Measurements from ENCODE around the gene SYNDIG1. TPM values are rescaled to one million over a fixed set of nuclear protein-coding genes. Genes with fewer than 3 reads are reported as not detected.

SYNDIG1 gene
- total RNA-seq, 1 donor from 2014 or later: not detected

DNA sequence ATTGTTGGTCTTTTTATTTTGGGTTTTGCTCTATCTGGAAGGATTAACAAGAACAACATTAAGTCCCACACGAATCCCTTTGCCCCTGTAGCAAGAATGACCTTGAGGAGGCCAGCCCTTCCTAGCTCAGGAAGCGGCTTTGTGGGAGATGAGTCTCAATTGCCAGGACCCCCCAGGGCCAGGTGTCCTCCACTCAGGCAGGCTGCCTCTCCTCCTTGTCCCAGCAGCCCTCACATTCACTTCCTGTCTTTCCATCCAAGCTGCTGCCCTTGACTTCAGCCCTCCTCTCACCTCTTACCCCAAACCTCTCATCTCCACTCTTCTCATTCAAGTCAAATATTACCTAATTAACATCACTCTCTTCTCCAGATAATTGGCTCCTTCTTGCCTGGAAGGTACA is 22.6 kb upstream of the SYNDIG1 start:
- DNase-seq (ENCODE audit: low read depth, low spot score): no peak

DNA sequence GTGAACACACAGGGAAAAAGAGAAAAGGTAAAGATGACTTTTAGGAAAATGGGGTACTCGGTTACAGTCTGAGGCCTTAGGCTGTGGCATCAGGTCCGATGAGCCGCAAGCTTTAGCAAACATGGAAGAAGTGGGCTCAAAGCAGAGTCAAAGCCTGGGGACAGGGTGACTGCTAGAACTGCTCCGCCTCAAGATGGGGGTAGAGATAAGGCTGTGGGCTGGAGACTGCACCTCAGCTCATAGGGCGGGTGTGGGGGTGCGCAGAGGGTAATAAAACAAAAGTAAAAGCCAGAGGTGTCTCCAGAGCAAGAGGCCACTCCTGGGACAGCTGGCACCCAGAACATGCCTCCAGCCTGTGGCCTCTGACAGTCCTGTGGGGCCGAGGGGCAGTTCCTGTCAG is 21.3 kb upstream of the SYNDIG1 start:
- DNase-seq (ENCODE audit: low read depth, low spot score): no peak

DNA sequence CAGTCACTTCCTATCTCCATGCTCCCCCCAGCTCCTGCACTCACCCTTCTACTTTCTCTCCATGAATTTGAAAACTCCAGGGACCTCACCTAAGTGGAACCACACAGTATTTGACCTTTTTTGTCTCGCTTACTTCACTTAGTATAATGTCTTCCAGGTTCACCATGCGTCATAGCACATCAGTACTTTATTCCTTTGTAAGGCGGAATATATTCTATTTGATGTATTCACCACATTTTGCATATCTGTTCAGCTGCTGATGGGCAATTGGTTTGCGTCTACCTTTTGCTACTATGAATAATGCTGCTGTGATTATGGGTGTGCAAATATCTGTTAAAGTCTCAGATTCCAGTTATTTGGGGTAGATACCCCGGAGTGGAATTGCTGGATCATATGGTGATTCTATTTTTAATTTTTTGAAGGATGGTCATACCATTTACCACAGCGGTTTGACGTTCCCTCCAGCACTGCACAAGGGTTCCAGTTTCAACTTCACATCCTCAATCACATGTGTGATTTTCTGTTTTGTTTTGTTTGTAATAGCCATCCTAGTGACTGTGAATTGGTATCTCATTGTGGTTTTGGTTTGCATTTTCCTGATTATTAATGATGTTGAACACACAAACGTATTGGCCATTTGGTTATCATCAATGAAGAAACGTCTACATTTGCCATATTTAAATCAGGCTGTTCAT is 20.3 kb upstream of the SYNDIG1 start:
- no peak for DNase-seq (ENCODE audit: low read depth, low spot score)

DNA sequence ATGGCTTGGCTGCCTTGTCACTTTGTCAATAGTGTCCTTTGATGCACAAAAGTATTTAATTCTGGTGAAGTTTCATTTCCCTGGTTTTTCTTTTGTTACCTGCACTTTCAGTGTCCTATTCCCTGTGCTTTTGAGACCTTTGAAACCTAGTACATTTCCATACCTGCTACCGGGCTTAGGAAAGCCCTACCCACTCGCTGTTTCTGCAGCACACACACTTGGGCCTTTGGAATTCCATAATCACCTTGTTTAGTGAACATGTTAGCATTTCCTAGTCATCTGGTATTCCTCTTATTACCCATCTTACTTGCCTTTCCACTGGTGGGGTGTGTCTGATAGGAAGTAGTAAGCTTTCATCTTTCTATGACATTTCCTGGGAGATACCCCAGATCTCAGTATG is 19.3 kb upstream of the SYNDIG1 start:
- DNase-seq (ENCODE audit: low read depth, low spot score): no peak

DNA sequence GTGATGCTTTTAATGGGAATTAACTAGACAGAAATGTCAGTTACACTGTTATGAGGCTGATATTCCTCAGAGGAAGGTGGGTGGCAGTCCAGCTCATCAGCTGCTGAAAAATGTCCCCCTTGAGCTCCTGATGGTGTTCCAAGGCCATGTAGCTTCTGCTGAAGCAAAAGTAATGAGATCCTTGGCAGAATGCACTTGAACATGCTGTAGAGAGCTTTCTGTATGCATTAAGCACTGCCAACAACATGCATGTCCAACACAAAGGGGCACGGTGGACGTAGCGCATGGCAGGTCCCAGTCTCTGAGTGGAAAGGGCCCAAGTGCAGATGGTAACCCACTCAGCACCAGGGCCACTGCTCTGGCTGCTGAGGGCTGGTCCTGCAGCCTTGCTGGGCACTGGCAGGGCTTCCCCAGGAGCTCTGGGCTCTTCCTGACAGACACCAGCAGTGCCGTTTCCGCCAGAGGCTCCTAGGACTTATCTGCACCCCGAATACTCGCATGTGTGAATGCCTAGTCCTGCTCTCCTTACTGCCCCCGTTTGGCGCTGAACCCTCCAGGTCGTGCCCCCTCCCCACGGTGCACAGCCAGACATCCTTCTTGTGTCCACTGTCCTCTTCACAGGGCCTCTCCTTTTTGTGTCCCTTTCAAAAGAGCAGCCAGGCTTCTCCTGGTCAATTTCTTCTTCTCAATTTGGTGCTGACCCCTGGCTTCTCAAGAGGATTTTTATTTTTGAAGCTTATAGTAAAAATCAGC is 18.6 kb upstream of the SYNDIG1 start:
- DNase-seq (ENCODE audit: low read depth, low spot score): no peak

DNA sequence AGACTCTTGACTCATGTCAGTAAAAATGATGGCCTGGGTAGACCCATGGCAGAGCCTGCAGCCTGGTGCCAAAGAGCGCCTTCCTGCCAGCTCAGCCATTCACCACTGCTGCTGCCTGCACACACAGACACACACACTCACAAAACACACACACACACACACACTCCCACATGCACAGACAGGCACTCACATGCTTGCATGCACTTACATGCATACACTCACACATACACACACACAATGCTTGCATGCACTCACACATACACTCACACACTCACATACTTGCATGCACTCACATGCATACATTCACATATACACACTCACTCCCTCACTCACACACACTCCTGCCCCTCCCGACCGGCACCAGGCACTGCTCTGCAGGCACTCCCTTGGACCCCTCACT is 18.0 kb upstream of the SYNDIG1 start:
- DNase-seq (ENCODE audit: low read depth, low spot score): no peak

DNA sequence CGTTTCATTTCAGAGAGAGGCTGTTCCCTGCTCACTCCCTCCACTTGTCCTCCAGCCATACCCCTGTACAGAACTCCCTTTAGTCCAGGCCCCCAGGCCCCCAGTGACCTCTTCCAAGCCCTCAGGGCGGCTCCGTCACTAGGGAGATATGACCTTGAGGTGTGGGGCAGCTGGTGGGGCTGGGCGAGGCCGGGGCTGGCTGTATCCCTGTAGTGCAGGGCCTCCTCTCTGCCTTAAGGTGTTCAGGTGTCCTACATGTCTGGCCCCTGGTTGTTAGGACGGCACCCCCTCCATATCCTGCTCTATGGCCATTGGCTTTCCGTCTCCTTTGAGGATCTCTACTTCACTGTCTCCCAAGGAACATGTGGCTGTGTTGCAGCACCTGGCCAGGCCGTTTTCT is 17.4 kb upstream of the SYNDIG1 start:
- DNase-seq (ENCODE audit: low read depth, low spot score): no peak

DNA sequence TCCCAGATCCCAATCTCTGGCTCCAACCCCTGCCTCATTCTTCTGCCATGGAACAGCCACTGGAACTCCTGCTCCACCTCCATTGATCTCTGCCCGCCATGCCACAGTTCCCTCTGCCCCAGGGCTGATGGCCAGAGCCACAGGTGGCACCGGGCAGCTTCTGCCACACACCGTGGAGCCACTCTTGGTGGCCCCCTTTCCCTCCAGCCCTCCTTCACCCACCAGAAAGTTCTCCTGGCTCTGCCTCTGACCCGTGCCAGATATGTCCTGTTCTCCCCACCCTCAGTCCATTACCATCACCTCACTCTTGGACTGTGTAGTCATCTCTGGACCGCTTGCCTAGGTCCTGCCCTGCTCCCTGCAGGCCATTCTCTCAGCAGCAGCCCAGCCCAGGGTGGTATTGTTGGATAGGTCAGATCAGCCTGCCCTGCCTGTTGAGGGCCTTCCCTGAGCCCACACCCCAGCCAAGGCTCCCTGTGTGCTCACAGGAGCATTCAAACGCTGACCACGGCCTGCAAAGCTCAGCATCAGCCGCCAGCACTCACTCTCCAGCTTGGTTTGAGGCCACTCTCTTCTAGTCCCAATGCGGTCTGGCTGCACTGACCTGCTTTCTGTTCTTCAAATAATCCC is 16.8 kb upstream of the SYNDIG1 start:
- DNase-seq (ENCODE audit: low read depth, low spot score): no peak

DNA sequence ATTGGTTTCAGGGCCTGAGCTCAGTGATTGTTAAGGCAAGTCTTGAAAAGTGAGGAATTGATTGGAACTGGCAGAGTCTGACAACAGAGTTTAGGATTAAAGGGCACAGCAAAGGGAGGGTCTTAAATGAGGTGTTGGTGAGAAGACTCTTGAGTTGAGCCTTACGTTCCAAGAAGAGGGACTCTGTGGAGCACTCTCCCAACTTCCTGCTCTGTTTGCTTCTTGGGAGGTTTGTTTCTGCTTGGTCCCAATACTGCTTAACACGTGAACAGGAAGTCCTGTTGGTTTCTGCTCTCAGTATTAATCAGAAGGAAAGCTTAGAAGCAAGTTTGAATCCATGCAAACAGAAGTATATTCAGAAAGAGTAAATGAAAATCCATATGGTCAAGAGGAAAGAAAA is 15.6 kb upstream of the SYNDIG1 start:
- DNase-seq (ENCODE audit: low read depth, low spot score): no peak

DNA sequence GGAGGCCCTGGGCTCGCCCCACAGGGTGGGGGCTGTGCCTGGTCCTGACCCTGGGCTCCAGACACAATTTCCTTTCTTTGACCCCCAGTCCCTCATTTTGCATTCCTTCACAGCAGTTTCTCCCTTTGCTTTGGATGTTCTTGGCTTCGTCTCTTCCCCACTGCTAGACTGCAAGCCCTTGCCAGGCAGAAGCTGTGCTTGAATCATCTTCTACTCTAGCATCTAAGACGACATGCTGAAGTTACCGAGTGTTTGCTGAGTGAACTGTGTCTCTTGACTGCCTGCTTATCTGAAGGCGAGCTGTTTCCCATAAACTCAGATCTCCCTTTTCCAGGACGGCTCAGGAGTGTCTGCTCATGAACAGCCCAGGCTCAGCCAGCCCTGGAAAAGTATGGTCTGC is 14.3 kb upstream of the SYNDIG1 start:
- DNase-seq (ENCODE audit: low read depth, low spot score): no peak

DNA sequence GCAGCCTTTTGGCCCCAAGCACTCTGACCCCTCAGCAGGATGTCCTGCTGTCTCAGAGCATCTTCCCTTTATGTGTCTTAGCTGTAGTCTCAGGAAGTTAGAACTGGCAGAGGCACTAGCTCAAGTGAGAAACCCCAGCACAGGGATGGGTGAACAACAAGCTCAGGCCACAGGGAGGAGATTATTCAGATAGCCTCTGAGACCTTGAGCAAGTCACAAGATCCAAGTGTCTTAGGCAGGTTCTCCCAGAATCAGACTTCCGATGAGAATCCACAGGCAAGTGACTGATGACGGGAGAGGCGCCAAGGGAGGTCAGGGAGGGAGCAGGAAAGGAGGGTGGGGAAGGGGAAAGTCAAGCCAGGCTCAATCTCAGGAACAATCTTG is 13.0 kb upstream of the SYNDIG1 start:
- DNase-seq (ENCODE audit: low read depth, low spot score): no peak

DNA sequence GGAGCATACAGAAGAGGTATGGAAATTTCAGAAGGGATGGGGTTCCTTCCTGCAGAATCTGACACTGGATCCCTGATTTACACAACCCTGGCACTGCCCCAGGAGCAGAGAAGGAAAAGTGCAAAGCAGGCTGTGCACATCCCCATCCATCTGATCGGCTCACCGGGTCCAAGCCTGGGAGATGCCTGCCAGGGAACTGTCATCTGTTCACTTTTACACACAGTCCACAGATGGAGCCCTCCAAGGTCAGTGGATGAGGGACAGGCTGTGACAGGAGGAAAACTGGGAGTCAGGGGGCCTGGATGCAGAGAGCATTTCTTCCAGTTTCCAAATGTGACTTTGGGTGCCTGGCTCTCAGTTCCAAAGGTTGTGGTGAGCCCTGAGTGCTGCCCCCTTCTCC is 11.0 kb upstream of the SYNDIG1 start:
- no peak for DNase-seq (ENCODE audit: low read depth, low spot score)

DNA sequence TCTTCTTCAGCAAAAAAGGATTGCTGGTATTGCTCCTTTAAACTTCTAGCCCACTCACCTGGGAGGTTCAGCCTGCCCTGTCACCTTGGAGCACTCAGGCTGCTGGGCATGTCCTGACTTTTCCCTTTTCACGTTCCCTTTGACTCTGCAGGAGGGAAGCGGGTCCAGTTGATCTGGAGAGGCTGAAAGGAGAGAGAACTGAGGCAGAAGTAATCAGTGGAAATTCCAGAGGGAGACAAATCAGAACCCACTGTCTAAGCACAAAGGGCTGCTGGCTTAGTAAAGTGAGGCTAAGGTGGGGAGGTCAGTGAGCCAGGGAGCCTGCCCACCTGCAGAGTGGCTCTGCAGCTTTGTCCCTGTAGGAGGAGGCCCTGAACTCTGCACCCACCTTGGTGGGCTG is 9.7 kb upstream of the SYNDIG1 start:
- no peak for DNase-seq (ENCODE audit: low read depth, low spot score)

DNA sequence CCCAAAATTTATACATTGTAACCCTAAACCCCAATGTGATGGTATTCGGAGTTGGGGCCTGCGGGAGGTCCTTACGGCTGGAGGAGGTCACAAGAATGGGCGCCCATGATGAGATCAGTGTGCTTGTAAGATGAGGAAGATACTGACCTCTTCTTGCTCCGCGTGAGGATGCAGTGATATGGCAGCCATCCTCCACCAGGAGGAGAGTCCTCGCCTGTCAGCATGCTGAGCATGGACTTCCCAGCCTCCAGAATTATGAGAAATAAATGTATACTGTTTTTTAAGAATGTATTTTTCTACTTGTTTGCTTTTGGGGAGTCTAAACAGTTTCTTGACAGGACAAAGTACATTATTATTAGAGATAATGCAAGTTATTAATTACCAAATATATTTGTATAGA is 8.7 kb upstream of the SYNDIG1 start:
- DNase-seq (ENCODE audit: low read depth, low spot score): no peak

DNA sequence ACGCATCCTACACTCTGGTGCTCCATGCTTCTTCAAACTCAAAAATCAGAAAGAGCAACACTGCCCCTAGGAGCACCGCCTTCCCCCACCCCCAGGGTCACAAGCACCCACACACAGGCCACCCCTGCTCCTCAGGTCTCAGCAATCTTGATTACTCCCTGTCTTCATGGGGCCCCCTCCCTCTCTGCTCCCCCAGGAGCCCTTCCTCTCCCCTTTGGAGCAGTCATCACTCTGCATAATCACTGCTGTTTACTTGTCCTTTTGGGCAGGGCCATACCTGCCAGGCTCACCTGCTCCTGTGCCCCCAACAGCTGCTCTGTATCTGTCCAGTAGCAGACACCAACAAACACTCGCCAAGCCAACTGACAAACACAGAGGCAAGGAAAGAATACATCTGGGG is 7.6 kb upstream of the SYNDIG1 start:
- DNase-seq (ENCODE audit: low read depth, low spot score): no peak

DNA sequence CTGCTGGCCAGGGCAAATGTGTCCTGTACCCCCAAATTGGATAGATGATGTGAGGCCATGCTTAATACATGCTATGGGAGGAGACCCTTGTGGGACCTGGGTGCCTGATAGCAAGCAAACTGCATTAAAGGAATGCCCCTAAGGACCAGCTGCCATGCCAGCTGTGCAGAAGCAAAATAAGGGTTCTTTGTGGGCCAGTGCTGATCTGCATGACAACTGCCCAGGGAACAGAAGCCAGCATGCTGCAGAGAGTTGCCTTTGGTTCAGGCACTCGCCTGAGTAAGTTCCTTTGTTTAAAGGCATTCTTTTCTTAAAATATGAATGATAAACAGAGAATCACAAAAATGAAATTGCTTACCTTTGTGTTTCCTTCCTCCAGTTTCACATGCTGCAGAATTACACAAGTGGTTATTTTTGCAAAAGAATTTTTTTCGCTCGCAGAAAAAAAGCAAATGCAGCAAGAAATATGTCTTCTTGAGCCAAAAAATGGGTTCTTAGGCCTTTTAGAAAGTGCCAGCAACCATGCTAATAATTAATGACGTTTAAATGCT is 6.9 kb upstream of the SYNDIG1 start:
- DNase-seq (ENCODE audit: low read depth, low spot score): no peak

DNA sequence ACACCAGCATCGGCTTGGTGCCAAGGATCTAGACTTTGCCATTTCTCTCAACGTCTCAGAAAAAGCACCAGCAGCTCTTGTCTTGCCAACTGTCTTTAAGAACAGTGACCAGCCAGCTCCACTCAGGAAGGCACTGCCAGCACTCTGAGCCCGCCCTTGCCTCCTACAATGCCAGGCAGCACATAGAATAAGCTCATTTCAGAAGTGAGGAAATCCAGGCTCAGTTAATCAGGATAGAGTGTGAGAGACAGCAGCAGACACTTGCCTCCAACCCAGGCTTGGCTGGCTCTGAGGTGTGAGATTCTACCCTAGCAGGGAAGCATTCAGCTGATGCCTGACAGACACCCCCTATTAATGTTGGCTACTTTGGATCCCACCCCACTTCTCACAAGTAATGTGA is 4.3 kb upstream of the SYNDIG1 start:
- DNase-seq (ENCODE audit: low read depth, low spot score): no peak

DNA sequence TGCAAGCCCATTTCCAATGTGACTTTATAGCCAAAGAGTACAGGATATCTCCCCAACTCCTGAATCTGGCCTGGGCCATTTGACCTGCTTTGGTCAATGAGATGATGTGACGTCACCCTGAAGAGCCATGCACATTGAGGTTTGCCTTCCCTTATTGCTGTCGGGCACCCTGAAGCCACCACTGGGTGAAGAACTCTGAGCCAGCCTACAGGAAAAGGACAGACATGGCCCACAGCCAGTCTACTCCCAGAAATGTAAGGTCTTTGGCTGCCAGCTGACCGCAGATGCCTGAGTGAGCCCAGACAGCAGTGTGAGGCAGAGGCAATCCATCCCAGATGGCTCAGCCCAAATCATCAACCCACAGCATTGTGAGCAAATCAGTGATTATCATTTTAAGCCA is 3.7 kb upstream of the SYNDIG1 start:
- DNase-seq (ENCODE audit: low read depth, low spot score): no peak

DNA sequence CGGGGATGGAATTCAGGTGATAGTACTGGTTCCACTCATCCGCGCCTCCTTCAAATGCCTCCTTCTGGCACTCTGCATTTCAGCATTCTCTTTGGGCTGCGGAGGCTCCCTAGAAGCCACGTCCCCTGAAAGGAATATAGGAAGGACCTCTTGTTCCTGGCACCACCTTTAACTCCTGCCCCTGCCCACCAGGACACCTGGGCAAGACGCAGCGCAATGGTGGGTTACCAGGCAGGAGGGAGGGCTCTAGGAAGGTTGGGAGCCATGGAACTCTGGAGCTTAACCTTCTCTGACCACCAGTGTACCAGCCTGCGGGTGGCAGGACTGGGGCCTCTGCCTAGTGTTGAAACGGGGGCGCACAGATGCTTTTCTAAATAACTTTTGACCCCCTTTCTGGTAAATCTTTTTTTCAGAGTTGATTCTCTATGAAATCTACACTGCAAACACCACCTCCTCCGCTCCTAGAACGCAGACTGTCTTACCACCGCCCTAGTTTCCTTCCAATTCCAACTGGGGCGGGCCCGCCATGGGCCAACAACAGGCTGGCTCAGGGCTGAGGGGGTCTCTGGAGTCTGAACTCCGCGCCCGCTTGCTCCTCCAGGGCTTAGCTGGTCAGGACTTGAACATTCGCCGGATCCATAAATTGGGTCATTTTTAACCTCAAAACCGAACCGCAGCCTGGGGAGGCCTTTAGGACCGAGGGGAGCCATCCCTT is 871 bp upstream of the SYNDIG1 start:
- no peak for DNase-seq (ENCODE audit: low read depth, low spot score)

DNA sequence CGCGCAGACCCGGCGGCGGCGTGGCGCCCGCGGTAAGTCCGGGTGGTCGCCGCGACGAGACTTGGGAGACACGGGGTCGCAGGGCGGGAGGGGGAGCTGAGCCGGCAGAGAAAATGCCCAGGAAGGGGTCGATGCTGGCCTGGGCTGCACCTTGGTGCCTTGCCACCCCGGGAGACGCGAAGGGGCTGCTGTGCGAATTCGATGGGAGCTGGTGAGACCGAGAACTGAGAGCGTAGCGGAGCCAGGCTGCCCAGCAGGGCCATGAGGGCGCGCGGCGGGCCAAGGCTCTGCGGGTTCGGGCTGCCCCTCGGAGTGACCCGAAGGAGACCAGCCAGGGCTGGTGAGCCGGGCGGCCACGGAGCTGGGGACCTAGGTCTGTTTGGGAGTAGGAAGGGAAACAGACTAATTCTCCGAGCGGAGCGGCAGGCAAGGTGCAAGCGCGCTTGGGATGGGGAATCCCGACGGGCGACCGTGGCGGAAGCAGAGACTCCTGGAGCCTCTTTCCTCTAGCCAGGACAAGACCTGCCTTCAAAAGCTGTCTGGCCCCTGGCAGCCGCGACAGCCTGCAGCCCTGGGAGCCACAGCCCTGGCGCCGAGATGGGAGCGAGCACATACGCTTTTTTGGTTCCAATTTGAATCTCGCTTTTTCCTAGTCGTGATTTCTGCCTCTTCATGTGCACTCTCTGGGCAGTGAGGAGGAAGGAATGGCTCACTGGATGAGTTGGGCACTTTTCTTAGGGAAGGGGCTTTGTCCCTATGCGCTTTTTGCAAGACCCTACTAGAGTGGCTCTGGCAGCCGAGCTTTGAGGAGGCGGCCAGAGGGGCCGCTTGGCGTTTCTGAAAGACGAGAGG is 691 bp downstream of the SYNDIG1 start:
- DNase-seq (ENCODE audit: low read depth, low spot score): no peak
